ENCODE data around the gene DAP. TPM values are rescaled to one million over a fixed set of nuclear protein-coding genes. Genes with fewer than 3 reads are reported as not detected.

The DAP gene
- polyA plus RNA-seq, 3 donors: 60.9 to 69.0 (median 62.3) TPM

DNA sequence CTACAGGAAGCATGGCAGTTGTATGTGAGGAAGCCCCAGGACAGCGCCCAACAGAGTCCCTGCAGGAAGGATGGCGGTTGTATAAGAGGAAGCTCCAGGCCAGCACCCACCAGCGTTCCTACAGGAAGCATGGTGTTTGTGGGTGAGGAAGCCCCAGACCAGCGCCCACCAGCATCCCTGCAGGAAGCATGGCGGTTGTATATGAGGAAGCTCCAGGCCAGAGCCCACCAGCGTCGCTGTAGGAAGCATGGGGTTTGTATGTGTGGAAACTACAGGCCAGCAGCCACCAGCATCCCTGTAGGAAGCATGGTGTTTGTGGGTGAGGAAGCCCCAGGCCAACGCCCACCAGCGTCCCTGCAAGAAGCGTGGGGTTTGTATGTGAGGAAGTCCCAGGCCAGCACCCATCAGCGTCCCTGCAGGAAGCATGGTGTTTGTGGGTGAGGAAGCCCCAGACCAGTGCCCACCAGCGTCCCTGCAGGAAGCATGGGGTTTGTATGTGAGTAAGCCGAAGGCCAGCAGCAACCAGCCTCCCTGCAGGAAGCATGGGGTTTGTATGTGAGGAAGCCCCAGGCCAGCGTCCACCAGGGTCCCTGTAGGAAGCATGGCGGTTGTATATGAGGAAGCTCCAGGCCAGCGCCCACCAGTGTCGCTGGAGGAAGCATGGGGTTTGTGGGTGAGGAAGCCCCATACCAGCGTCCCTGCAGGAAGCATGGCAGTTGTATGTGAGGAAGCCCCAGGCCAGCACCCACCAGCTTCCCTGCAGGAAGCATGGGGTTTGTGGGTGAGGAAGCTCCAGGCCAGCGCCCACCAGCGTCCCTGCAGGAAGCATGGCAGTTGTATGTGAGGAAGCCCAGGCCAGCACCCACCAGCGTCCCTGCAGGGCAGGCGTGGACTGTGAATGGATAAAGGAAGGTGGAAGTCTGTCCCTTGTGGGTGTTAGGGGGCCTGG lies 79.0 kb downstream of the DAP start:
- no peak overlapping the region for H3K9ac ChIP-seq (ENCODE audit: insufficient read depth, low read length, poor library complexity, severe bottlenecking)
- TF ChIP-seq, protein P1, sequence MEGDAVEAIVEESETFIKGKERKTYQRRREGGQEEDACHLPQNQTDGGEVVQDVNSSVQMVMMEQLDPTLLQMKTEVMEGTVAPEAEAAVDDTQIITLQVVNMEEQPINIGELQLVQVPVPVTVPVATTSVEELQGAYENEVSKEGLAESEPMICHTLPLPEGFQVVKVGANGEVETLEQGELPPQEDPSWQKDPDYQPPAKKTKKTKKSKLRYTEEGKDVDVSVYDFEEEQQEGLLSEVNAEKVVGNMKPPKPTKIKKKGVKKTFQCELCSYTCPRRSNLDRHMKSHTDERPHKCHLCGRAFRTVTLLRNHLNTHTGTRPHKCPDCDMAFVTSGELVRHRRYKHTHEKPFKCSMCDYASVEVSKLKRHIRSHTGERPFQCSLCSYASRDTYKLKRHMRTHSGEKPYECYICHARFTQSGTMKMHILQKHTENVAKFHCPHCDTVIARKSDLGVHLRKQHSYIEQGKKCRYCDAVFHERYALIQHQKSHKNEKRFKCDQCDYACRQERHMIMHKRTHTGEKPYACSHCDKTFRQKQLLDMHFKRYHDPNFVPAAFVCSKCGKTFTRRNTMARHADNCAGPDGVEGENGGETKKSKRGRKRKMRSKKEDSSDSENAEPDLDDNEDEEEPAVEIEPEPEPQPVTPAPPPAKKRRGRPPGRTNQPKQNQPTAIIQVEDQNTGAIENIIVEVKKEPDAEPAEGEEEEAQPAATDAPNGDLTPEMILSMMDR (IDR thresholded peaks at IDR 0.05): no peak
- WGBS (ENCODE audit: insufficient coverage): 1% methylated on average over 21 of the region's 22 CpGs
- peak overlapping the region in 5 of 7 donors; percentile 32 to 82 (median 73) for H3K27ac Mint-ChIP-seq
- peak in 2 of 3 donors; percentile 4 to 30 for DNase-seq
- peaks cover 0 to 6% (median 1%) of the 10 kb centered on the region in 7 donors for H3K9me3 Mint-ChIP-seq
- H3K27me3 Mint-ChIP-seq (ENCODE audit: low read depth in 3 of 3): peaks cover 0 to 2% (median 0%) of the 10 kb centered on the region in 3 donors
- H3K27me3 ChIP-seq (ENCODE audit: control insufficient read depth in 2 of 2, insufficient read depth in 2 of 2, low read length in 2 of 2): no peaks in the 10 kb centered on the region
- H3K4me1 Mint-ChIP-seq: peaks cover 20% of the 10 kb centered on the region
- H3K27ac ChIP-seq (ENCODE audit: low read depth in 1 of 2, low read length in 2 of 2): peak overlapping the region; percentile 28 to 58
- H3K4me3 ChIP-seq (replicated peaks in 1 of 3; ENCODE audit: low read depth in 2 of 3, low read length in 3 of 3): no peak overlapping the region
- intact Hi-C loops (cut with micrococcal nuclease): no loop called here
- peaks cover 68 to 84% of the 10 kb centered on the region in 2 donors for H3K36me3 Mint-ChIP-seq
- peaks cover 41 to 88% of the 10 kb centered on the region in 2 donors for H3K36me3 ChIP-seq (replicated peaks in 1 of 2; ENCODE audit: control insufficient read depth in 1 of 2, insufficient read depth in 2 of 2, low read length in 2 of 2)
- H3K4me3 Mint-ChIP-seq: peak overlapping the region in 1 of 2 donors; percentile 18
- no peak overlapping the region for H3K4me2 ChIP-seq (replicated peaks; ENCODE audit: extremely low read depth, low read length, poor library complexity, severe bottlenecking)
- no peaks in the 10 kb centered on the region for H3K9me3 ChIP-seq (replicated peaks in 1 of 2; ENCODE audit: control insufficient read depth in 1 of 2, insufficient read depth in 1 of 2, low read length in 2 of 2)
- peaks cover 48% of the 10 kb centered on the region for H4K20me1 ChIP-seq (ENCODE audit: insufficient read depth, low read length)
- peaks cover 17 to 19% of the 10 kb centered on the region in 2 donors for H3K4me1 ChIP-seq (ENCODE audit: control insufficient read depth in 1 of 2, insufficient read depth in 2 of 2, low read length in 2 of 2)
- no peak overlapping the region for H2AFZ ChIP-seq (ENCODE audit: insufficient read depth, low read depth, low read length, poor library complexity, severe bottlenecking)
- peaks cover 11% of the 10 kb centered on the region for H3K79me2 ChIP-seq (ENCODE audit: insufficient read depth, low read length)

DNA sequence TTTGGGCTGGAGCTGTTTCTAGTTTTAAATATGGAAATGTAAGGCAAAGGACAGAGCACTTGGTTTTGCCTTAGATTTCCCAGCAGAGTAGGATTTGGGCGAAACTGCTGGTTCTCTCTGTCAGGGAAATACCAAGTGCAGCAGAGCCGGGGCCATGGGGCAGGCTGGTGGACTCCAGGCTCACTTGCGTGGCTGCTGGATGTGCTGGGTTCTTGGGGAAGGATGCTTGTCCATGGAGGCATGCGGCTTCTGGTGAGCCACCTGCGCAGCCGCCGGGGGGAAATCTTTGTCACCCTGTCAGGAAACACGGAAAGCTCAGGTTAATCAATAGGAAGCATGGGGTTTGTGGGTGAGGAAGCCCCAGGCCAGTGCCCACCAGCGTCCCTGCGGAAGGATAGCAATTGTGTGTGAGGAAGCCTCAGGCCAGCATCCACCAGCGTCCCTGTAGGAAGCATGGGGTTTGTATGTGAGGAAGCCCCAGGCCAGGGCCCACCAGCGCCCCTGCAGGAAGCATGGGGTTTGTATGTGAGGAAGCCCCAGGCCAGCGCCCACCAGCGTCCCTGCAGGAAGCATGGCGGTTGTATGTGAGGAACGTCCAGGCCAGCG lies 80.1 kb downstream of the DAP start:
- peaks cover 42% of the 10 kb centered on the region for H4K20me1 ChIP-seq (ENCODE audit: insufficient read depth, low read length)
- DNase-seq: no peak
- TF ChIP-seq, protein P1 (IDR thresholded peaks at IDR 0.05): peak; percentile 12
- H3K27me3 ChIP-seq (ENCODE audit: control insufficient read depth in 2 of 2, insufficient read depth in 2 of 2, low read length in 2 of 2): no peaks in the 10 kb centered on the region
- Mint-ChIP-seq H3K9me3 (peaks cover 0 to 7% (median 2%) of the 10 kb centered on the region in 7 donors), H3K36me3 (peaks cover 71 to 80% of the 10 kb centered on the region in 2 donors), H3K27me3 (ENCODE audit: low read depth in 3 of 3) (peaks cover 0 to 3% (median 2%) of the 10 kb centered on the region in 3 donors), H3K4me1 (peaks cover 20% of the 10 kb centered on the region), H3K4me3 (no peak overlapping the region), H3K27ac (peak overlapping the region in 1 of 7 donors; percentile 79)
- H3K27ac ChIP-seq (ENCODE audit: low read depth in 1 of 2, low read length in 2 of 2): no peak overlapping the region
- no peaks in the 10 kb centered on the region for H3K9me3 ChIP-seq (replicated peaks in 1 of 2; ENCODE audit: control insufficient read depth in 1 of 2, insufficient read depth in 1 of 2, low read length in 2 of 2)
- intact Hi-C loops (cut with micrococcal nuclease): no loop called here
- no peak overlapping the region for H2AFZ ChIP-seq (ENCODE audit: insufficient read depth, low read depth, low read length, poor library complexity, severe bottlenecking)
- H3K4me1 ChIP-seq (ENCODE audit: control insufficient read depth in 1 of 2, insufficient read depth in 2 of 2, low read length in 2 of 2): peaks cover 17 to 19% of the 10 kb centered on the region in 2 donors
- H3K4me3 ChIP-seq (replicated peaks in 1 of 3; ENCODE audit: low read depth in 2 of 3, low read length in 3 of 3): no peak overlapping the region
- H3K36me3 ChIP-seq (replicated peaks in 1 of 2; ENCODE audit: control insufficient read depth in 1 of 2, insufficient read depth in 2 of 2, low read length in 2 of 2): peaks cover 41 to 81% of the 10 kb centered on the region in 2 donors
- H3K9ac ChIP-seq (ENCODE audit: insufficient read depth, low read length, poor library complexity, severe bottlenecking): no peak overlapping the region
- no peak overlapping the region for H3K4me2 ChIP-seq (replicated peaks; ENCODE audit: extremely low read depth, low read length, poor library complexity, severe bottlenecking)
- WGBS (ENCODE audit: insufficient coverage): 61% methylated on average over 17 of the region's 17 CpGs
- H3K79me2 ChIP-seq (ENCODE audit: insufficient read depth, low read length): peaks cover 11% of the 10 kb centered on the region
